Transverse colon (tissue), 4 donors: ENCODE measurements around the gene SNX32. TPM values are rescaled to one million over a fixed set of nuclear protein-coding genes. Genes with fewer than 3 reads are reported as not detected.

Experiments used
- DNase-seq: peaks from one replicate; pipeline ENCODE4 v3.0.0-alpha.2; 2019
- H3K27ac ChIP-seq, 4 donors: fragments of 200-600 bp; sonication (generic); 2 replicates each; pipeline ENCODE4 v1.5.1; 2016 to 2018; ENCODE audit warnings: inconsistent platforms in 4 of 4
- H3K27me3 ChIP-seq: fragments of 200-600 bp; sonication (generic); 2 replicates; pipeline ENCODE4 v1.5.1; 2017; ENCODE audit warnings: inconsistent platforms
- H3K36me3 ChIP-seq, 4 donors: fragments of 200-600 bp; sonication (generic); 2 replicates each; pipeline ENCODE4 v1.5.1; 2017 to 2019; ENCODE audit warnings: inconsistent platforms in 4 of 4
- H3K4me1 ChIP-seq, 4 donors: fragments of 200-600 bp; sonication (generic); 2 replicates each; pipeline ENCODE4 v1.5.1; 2017 to 2020; ENCODE audit warnings: inconsistent platforms in 4 of 4
- H3K4me3 ChIP-seq, 4 donors: fragments of 200-600 bp; sonication (generic); 1 replicate in 1 of 4; 2 replicates in 3 of 4; pipeline versions ENCODE4 v1.5.1 to v1.6.1; 2017 to 2019; ENCODE audit warnings: inconsistent platforms in 4 of 4
- H3K9me3 ChIP-seq, 2 donors: fragments of 200-600 bp; sonication (generic); 2 replicates each; pipeline ENCODE4 v1.5.1; 2017 to 2019; ENCODE audit warnings: inconsistent platforms in 2 of 2
- CTCF ChIP-seq, 5 experiments: fragments of 200-600 bp in 3 of 5; fragments of 450-650 bp in 2 of 5; sonication (generic) in 3 of 5; IDR thresholded peaks; 1 replicate in 2 of 5; 2 replicates in 3 of 5; pipeline ENCODE4 v1.5.1; 2016 to 2017; ENCODE audit warnings: antibody characterized with exemption in 5 of 5, inconsistent platforms in 3 of 5, mild to moderate bottlenecking in 2 of 5, moderate library complexity in 1 of 5
- EP300 ChIP-seq: sonication (generic); formaldehyde crosslinking; IDR thresholded peaks from one replicate; pipeline ENCODE4 v1.6.1; 2017; ENCODE audit warnings: antibody characterized with exemption, low read depth
- POLR2A ChIP-seq: fragments of 450-650 bp; IDR thresholded peaks from one replicate; pipeline ENCODE4 v1.6.1; 2016; ENCODE audit warnings: antibody characterized with exemption, mild to moderate bottlenecking, moderate library complexity
- POLR2AphosphoS5 ChIP-seq, 3 donors: sonication (generic); formaldehyde crosslinking; IDR thresholded peaks; one replicate each; pipeline ENCODE4 v1.6.1; 2016; ENCODE audit warnings: antibody characterized with exemption in 3 of 3
- WGBS, 2 donors: methylation state at CpG; one replicate each; pipeline ENCODE4 v1.1.5; 2018; ENCODE audit warnings: low coverage in 1 of 2; 5-methylcytosine and 5-hydroxymethylcytosine counted together
- in situ Hi-C, 4 donors: fragments of 200-750 bp; cut with MboI; loops; one replicate each; pipeline versions ENCODE4 v1.15.0 to v1.15.1; 2017; ENCODE audit warnings: low sequenced_read_pairs in 3 of 4, low pct_ligation_motif_present in 1 of 4, low pct_unique_long_range_greater_than_20kb in 1 of 4
- intact Hi-C: fragments of 100-400 bp; cut with DNase I; formaldehyde crosslinking; loops from one replicate; pipeline ENCODE4 v1.15.1; 2023; ENCODE audit warnings: low total_unique reads
- total RNA-seq, 4 donors: library from RNA; depleted of rRNA; stranded (reverse); fragments of >200 nt; gene quantifications; one replicate each; pipeline ENCODE4 v1.1.0, GENCODE V29; 2016

Gene SNX32
- total RNA-seq, 4 donors from 2014 or later = 0.60 to 10.0 (median 1.6) TPM; not detected in 1

DNA sequence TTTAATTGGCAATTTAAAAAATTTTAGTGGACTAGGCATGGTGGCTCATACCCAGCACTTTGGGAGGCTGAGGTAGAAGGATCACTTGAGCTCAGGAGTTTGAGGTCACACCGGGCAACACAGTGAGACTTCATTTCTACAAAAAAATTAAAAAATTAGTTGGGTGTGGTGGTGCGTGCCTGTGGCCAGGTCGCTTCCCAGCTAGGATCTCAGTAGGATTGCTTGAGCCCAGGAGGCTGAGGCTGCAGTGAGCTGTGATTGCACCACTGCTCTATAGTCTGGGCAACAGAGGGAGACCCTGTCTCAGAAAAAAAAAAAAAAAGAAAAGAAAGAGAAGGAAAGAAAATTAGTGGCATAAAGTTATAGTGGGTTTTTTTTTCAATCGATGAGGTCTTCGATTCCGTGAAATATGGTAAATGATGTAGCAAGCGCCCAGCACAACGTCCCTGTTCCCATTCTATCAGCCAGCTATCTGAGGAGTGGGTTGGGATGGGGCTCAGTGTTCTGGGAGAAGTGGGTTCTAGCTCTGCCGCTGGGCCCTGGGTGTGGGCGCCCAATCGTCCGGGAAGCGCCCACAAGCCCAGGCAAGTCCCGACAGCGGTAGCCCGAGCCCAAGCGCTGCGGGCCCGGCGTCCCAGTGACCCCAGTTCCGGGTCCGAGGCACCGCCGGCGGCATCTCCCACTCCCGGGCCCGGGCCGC lies 65.0 kb downstream of the SNX32 start:
- H3K27ac ChIP-seq = peak overlapping the region in 2 of 4 donors; percentile 70 to 78
- WGBS, 2 donors = 36 to 80% methylated on average over 8 to 20 of the region's 28 CpGs
- no peaks in the 10 kb centered on the region for H3K36me3 ChIP-seq
- in situ Hi-C loops = loop anchor here in 2 of 4 donors (25.0 kb wide), 1 partner anchor 88 kb away; no protein-coding TSS in a partner anchor
- H3K4me1 ChIP-seq = peaks cover 6 to 30% (median 20%) of the 10 kb centered on the region in 4 donors
- TF ChIP-seq CTCF (IDR thresholded peaks at IDR 0.05) (no peak), POLR2AphosphoS5 (IDR thresholded peaks at IDR 0.05) (no peak), EP300 (no peak), POLR2A (no peak)
- H3K4me3 ChIP-seq = peak overlapping the region in 3 of 4 donors; percentile 44 to 61 (median 60)
- no peaks in the 10 kb centered on the region for H3K9me3 ChIP-seq
- no peak for DNase-seq
- peaks cover 21% of the 10 kb centered on the region for H3K27me3 ChIP-seq
- intact Hi-C loops = no loop called here

- intact Hi-C loops = no loop called here
- TF ChIP-seq CTCF (IDR thresholded peaks at IDR 0.05) (no peak), POLR2AphosphoS5 (IDR thresholded peaks at IDR 0.05) (peak in 2 of 3 donors; percentile 22 to 45)
- WGBS, 2 donors = 5% methylated on average over 53 of the region's 78 CpGs; no CpG with 5 or more reads in 1 of the 2 donors
- Histone ChIP-seq H3K27ac (peak overlapping the region; percentile 56 to 78 (median 70)), H3K4me3 (peak overlapping the region; percentile 27 to 61 (median 52)), H3K4me1 (peaks cover 6 to 24% (median 19%) of the 10 kb centered on the region in 4 donors), H3K36me3 (no peaks in the 10 kb centered on the region), H3K27me3 (peaks cover 21% of the 10 kb centered on the region), H3K9me3 (no peaks in the 10 kb centered on the region)
- DNase-seq = peak; percentile 67
- in situ Hi-C loops = loop anchor here in 2 of 4 donors (25.0 kb wide), 1 partner anchor 88 kb away; no protein-coding TSS in a partner anchor
These were observed 65.8 kb downstream of the SNX32 start for GRCh38 chr11:65899356-65900124.

- Histone ChIP-seq H3K27me3 (peaks cover 21% of the 10 kb centered on the region), H3K4me3 (peak within 1 kb of the TSS; percentile 27 to 61 (median 52)), H3K36me3 (no peaks in the 10 kb centered on the region), H3K4me1 (peaks cover 6 to 22% (median 19%) of the 10 kb centered on the region in 4 donors), H3K27ac (peak within 1 kb of the TSS; percentile 56 to 78 (median 70)), H3K9me3 (no peaks in the 10 kb centered on the region)
- TF ChIP-seq CTCF (IDR thresholded peaks at IDR 0.05) (peak in 1 of 5 experiments; percentile 7), POLR2A (peak; percentile 58), EP300 (peak; percentile 21), POLR2AphosphoS5 (IDR thresholded peaks at IDR 0.05) (peak; percentile 52 to 77 (median 75))
- intact Hi-C loops = no loop called here
- in situ Hi-C loops = no loop called here
- WGBS, 2 donors = 3% methylated on average over 43 of the region's 80 CpGs; no CpG with 5 or more reads in 1 of the 2 donors
- peak; percentile 97 for DNase-seq
These were observed 66.5 kb downstream of the SNX32 start, which contains the start of gene FOSL1 for GRCh38 chr11:65900125-65900898. FOSL1 (minus strand) TSS chr11:65900388; CDS start chr11:65900339, 49 bp downstream.
